ENCODE data around the gene AUTS2.

AUTS2 gene

DNA sequence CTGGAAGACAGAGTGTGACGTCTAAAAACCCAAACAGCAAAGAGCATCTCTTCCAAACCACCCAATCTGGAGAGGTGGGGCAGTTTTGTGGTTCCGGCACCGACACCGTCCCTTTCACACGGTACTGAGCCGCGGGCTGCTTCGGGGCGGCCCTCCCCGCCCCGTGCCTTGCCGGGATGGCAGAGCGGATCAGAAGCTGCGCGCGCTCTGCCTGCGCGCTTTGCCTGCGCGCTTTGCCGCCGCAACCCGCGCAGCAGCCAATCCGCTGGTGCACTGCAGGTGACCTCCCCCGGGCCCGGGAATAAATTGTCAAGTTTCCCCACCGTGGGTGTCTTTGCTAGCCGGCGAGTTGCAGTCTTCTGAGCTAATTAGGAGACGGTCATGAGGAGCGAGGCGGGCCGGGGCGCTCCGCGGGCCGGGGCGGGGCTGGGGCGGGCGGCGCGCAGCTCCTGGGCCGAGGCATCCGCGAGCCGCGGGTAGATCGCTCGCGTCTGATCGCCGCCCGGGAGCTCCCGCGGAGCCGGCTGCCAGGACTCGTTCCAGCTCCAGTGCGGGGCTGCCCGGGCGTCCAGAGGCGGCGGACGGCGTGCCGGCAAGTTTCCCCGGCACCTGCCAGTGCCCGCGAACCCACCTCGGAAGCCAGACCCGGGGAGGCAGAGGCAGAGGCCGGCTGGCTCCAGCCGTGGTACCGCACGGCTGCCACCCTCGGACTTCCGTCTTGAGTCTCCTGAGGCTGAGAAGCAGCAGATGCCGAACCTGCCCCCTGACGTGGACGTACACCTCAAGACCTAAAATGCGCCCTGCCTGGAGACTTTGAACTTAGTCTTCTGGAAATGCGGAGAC, 997.7 kb downstream of the AUTS2 start:
- peak; percentile 56 for DNase-seq

DNA sequence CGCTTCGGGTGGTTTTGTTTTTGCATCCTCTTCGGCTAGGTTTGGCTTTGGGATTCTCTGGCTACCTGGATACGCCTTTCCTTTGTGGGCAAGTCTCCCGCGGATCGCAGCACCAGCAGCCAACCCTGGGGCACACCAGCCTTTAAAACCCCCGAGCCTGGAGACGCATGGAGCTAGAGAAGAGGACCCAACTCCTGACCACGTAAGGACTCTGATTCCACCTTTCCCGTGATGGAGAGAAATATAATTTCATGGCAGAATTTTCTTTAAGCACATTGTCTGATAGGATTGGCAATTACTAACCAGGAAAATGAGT, 998.3 kb downstream of the AUTS2 start:
- DNase-seq: no peak

DNA sequence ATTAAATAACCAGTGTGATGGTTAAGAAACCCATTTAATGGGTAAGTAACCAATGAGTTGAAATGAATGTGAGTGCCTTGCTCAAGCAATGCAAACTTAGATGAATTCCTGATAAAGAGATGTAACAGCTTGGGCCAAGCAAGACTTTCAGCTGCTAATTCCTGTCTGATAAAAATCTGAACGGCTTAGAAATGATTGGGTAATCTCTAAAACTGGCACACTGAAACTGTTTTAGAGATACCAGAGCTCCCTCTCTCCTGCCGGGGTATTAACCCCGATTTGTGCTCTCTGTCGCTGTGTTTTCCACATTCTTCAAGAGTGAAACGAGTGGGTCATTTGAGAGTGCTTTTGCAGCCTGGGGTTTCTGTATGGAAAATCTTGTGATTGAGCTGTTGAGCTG, 998.8 kb downstream of the AUTS2 start:
- DNase-seq: peak; percentile 23

DNA sequence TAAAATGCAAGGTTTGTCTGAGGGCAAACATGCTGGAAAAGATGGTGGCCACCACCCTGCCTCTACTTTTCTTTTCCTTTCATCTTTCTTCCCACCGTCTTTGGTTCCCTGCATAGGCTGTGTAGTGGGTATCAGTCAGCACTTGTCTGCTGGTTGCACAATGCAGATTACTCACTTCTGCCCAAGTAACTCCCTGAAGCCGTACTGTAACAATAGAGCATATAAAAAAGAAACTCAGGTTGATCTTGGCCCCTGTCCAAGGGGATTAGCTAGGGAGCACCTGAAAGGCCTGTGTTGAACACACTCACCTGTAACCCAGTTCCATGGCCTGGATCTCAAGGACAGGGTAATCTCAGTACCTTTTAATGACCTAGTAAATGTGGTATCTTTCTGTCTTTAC, 1000.7 kb downstream of the AUTS2 start:
- no peak for DNase-seq

DNA sequence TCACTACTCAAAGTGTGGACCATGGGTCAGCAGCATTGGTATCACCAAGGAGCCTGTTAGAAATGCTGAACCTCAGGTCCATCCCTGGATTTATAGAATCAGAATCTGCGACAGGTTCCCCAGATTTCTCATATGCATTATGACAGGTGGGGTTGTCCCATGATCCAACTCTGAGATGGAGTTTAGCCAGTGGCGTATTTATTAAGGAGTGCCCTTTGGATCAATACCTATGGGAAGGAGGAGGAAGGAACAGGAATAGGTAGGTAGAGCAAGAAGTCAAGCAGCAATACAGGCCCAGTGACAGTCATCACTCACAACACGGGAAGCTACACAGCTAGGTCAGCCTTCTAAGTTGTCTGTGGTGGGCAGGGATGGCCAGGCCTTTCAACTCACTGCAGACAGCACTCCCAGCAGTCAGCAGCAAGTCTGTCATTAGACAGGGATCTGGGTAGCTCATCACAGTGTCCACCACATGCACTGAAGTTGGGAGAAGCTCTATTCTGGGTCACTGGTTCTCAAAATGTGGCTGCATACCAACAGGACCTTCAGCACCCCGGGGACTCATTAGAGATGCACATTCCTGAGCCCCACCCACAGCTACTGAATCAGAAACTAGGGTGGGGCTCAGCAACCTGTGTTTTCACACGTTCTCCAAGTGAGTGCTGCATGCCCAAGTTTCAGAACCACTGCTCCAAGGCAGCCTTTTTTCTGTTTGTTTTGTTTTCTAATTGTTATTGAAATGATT, 1001.3 kb downstream of the AUTS2 start:
- DNase-seq: no peak

DNA sequence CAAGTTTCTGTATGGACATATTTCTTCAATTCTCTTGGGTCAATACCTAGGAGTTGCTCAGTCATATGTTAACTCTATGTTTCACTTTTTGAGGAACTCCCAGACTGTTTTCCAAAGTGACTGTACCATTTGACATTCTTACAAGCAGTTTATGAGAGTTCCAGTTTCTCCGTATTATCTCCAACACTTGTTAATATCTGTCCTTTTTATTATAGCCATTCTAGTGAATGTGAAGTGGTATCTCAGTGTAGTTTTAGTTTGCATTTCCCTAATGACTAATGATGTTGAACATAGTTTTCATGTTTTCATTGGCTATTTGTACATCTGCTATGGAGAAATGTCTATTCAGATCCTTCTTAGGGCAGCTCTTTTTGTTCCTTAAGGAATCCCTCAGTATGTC, 1002.7 kb downstream of the AUTS2 start:
- no peak for DNase-seq

DNA sequence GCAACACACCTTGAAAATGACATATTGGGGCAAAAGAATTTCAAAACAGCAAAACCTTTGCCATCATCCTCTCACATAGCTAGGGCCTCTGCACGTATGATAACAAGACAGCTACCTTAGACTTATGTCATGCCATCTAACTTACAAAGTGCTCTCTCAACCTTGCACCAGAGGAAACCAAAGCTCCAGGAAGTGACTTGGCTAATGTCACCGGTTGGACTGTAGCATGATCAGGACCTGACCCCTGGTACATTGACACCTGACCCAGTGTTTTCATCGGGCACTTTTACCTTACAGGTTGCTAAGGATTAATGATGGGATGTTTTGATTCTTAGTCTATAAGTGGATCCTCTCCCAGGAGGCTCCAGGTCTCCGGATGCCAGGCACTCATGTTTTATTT, 1003.8 kb downstream of the AUTS2 start:
- no peak for DNase-seq

DNA sequence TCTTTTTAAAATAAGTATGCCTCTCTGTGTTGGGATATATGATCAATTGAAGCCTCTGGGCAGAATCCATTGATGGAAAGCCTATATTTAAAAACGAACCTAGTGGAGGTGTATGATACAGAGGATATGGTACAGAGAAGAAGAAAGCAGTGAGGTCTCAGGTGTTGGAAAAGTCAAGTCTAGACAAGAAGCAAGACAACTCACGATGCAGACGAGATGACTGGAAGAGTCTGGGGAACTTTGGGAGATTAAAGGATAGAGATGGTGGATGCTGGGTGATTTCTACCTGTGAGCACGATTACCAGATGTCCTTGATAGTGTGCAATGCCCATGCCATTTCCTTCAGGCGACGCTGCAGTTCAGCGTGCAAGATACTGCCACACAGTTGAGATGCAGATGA, 1009.0 kb downstream of the AUTS2 start:
- no peak for DNase-seq

DNA sequence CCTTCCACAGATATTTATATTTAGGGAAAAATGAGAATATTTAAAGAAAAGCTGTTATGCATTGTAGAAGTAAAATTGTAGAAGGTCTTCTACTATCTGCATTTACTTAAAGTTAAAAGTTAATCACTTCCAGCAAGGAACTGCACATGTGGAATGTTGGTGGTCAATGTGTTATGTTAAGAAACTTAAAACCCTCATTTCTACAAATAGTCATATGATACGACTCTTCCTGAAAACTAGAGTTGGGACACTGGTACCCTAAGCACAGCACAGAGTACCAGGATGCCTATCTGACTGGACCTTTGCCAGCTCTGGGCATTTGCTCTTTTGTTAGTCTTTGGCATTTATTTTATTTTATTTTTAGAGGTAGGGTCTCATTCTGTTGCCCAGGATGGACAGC, 1009.5 kb downstream of the AUTS2 start:
- DNase-seq: no peak

DNA sequence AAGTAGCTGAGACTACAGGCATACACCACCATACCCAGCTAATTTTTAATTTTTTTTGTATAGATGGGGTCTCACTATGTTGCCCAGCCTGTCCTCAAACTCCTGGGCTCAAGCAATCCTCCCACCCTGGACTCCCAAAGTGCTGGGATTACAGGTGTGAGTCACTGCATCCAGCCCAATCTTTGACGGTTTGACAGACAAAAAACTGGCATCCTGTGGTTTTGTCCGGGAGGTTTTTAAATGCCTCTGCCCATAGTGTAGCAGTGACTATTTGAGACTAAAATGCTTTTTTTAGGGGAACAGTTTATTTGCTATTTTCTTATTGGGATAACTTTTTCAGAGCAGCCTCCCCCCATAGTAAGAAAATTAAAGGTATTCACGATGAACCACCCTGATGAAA, 1010.0 kb downstream of the AUTS2 start:
- DNase-seq: no peak

DNA sequence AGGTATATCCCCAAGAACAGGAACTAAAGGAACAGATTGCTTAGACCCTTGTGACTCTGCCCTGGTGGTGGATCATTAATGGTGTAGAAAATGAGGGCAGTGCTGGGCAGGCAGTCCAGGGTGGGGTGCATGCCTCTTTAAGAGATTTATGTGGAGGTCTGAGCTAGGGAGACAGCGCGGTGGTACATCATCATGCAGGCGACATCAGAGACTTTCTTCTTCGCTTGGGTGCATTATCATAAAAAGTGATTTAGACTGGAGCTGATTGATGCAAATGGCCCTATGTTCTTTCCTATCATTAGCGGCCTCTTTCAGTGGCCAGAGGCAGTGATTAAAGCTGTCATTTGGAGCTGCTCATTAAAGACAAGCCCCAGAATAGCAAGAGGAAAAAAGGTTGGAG, 1014.5 kb downstream of the AUTS2 start:
- DNase-seq: no peak

DNA sequence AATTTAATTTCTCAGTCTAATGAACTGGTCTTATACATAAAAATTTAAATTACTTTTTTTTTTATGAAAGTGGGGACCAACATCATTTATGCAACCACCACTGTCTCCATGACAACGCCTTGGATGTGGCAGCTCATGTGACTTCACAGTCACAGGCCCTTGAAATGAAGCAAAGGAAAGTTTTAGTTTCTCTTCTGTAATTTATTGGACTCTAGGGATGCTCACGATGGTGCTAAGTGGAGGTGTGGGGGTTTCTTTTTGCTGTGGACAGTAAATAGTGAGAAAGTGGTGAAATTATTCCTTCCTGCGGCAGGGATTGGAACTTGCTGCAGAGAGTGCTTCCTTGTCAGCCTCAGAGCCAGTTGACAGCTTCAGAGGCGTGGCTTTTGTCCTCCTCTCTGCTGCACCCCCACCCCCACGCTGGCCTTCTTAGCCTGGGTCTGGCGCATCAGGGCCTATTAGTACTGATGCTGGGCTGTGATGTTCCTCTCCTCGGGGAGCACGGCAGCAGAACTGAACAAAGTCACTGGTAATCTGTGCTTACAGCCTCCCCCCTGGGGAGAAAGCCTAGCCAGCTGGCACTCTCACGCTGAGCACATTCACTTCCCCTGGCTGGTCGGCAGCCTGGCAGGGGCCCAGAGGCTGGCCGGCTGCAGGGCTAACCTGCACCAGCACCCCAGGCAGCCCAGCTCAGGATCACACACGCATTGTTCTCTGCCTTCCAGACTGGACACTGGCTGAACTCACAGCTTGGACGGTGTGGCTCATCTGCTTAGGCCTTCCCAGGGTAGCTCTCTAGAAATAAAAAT, 1016.2 kb downstream of the AUTS2 start:
- DNase-seq: peak; percentile 97

DNA sequence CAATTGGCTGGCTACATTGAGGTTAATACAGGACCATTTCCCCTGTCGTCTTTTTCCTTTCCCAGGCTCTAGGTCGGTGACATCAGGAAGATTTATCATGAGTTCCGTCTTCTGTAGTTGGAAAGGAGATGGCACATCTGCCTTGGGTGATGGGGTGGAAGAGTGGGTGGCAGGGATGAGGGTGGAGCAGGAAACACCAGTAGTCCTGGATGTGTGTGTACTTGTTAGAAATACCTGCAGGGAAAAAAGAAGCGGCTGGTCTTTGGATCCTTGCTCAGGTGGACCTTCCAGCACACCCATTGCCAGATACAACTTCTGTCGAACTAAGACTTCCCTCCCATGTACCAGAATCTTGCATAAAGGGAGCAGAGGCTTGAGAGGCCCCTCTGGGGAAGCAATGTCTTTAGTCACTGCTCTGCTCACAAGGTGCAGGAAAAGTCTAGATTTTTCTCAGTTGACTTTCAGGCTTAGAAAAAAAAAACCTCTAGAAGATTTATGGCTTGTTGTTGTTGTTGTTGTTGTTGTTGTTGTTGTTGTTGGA, 1016.9 kb downstream of the AUTS2 start:
- DNase-seq: no peak

DNA sequence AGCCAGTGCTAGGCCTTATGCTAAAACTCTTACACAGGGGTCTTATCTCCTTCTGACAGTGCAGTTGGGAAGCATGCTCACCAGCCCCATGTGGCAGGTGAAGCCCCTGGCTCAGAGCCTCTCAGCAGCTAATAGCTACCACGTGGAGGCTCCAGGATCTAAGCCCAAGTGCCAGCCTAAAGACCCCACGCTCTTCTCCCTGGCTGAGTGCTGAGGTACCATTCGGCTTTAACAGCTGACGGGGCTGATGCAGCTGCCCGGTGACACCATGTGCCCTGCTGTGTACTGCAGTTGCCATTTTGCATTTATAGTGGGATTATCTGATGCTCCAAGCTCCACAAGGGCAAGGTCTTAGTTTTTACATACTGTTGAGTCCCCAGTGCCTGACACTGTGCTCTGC, 1017.9 kb downstream of the AUTS2 start:
- peak; percentile 15 for DNase-seq

DNA sequence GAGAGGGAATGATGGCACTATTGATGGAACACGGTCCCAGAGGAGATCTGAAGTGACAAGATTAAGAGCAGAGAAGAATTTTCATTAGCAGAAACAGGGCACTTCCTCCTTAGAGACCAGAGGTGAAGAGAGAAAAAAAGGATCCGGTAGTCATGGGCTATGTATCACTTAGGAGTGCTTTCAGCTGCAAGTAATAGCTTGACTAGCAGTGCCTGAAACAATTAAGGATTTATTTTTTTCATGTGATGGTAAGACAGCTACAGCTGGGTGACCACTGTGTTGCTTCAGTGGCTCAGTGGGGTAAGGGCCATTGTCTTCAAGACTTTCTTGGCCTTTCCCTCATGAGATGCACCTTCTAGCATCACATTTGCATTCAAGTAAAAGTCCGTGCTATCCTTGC, 1018.5 kb downstream of the AUTS2 start:
- DNase-seq: no peak

DNA sequence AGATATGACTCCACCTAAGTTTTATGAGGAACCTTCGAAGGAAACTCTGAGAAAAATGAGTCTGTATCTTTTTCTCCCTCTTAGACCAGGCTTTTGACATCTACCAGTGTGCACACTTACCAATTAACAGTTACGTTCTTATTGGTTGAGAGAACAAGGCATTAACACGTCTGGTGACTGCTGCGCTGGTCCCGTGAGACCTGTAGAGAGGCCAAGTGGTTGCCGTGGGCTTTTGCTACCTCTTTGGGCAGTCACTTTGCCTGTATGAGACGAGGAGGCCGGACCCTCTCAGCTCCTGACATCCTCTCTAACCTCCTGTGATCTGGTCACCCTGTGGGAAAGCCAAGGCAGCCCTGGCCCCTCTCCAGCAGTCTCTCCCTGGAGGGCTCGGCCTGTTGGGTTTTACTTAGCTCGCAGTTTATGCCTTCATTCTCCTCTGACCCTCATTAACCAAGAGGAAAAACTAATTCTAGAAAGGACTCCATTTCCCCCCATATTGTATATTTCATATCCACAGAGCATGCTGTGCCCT, 1019.8 kb downstream of the AUTS2 start:
- DNase-seq: peak; percentile 30

DNA sequence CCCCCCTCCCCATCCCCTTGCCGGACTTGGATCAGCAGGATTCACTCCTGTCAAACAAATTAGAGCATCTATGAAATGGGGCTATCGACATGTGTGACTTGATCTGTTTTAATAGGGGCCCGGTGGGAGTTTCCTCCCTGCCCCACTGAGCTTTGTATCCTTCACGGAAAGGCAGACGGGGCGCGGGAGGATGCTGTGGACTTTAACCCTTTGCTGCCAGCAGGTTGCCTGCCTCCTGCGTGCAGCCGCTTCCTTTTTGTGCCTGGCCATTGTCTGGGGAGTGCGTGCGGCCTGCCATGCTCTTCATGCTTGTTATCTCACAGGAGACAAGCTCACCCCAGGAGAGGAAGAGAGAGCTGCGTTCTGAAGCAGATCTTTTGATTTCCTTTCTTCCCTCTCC, 1020.9 kb downstream of the AUTS2 start:
- DNase-seq: no peak

DNA sequence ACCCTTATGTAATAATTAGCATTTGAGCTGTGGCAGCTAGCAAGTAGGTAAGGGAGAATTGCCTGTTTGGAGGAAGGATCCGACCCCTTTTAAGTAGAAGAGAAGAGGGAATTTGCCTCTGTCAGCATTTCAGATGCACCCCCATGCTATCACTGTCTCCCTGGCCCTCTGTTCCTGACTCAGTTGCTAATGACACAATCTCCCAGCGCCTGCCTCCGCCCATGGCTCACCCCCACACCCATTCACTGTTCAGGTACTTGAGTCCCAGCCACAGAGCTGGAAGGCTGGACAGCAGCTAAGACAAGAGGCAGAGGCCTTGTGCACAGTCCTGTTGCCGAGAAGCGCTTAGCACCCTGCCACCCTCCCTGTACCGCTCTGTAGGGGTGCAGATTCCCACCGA, 1021.4 kb downstream of the AUTS2 start:
- DNase-seq: no peak

DNA sequence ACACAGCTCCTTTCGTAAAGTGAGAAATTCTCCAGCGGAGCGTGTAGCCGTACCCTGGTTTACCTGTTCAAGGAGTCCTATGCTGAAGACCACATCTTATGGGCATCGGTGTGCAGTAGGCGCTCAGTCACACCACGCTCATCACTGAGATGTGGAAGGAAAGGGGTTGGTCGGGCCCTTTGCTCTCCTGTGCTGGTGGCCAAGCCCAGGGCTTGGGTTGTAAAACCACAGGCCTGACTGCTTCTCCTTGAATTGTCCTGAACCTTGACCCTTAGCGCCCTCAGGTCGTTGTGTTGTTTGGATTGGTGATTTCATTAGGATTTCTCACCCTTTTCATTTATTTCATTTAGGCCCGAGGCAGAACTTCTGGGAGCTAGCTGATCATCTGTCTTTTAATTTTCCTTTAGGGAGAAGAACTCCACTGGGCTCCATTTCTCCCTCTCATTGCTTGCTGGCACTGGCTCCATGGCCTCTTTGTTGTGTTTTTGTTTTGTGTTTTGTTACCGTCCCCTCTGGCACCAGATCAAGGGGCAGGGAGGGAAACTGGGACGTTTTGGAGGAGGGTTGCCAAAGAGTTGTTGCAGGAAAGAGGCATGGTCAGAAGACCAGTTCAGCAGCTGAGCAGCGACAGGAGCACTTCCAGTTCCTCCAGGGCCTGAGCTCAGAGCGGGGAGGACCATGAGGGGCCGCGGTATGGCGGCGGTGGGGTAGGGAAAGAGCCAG, 1022.2 kb downstream of the AUTS2 start:
- no peak for DNase-seq

DNA sequence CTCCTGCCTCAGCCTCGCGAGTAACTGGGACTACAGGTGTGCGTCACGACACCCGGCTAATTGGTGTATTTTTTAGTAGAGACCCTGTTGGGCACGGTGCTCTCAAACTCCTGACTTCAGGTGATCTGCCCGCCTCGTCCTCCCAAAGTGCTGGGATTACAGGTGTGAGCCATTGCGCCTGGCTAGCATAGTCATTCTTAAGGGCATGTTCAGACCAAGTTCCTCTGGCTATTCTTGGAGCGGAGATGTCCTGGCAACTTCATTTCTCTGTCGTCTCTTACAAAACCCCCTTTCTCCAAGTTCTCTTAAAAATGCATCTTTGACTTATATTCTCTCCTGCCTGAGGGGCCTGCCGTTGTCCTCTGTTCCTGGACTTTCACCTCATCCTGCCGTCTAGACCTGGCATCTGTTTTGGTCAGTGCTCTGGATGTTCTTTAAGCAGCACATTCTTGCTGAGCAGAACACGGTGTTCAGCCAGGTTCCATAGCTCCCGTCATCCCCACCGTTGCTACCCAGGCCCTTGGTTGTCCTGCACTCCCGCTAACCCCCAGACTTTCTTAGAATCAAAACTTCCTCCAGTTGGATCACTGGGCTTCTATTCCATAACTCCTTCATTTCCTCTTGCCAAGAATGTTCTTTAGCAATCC, 1023.8 kb downstream of the AUTS2 start:
- no peak for DNase-seq

DNA sequence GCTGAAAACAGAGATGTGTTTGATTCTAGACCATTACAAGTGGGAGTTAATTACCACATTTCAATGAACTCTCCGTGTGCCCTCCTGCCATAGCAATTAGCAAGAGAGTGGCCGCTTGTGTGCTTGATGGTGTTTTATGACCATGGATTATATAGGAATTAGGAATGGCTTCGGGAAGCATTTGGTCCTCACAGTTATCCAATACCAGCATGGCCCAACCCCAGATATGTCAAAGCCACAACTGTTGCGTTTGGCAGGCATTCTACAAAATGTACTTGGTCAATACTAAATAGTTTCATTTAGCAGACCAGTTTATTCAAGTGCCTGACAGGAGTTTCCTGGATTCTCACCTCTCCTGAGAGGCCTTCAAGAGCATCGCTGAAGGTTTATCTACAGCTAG, 1024.7 kb downstream of the AUTS2 start:
- DNase-seq: no peak

DNA sequence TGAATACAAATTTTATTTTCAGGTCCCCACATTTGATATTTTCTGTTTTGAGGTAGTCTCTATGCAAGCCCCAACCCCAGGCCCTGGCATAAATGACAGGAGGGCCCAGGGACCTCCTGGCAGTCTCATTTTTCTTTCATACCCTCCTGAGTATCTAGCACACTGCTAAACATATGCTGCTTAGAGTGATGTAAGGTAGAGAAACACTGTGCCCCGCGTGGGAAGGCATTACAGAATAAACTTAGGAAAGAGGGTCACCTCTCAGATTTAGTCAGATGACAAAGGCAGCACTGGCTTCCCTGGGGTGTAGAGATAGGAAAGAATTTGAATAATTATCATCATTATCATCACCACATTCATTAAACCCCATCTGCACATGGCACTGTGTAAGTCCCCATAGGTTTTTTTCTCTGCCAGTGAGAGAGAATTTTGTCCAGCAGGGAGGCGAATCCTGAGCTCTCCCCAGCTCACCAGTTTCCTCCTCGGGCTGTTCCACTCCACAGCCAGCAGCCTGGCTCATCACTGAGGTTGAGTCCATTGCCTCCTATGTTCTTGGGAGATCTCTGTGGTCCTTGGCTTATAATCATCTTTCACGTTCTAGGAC, 1026.3 kb downstream of the AUTS2 start:
- no peak for DNase-seq

All from NCI-H82 (cell line).